Endothelial cell of umbilical vein (primary cell): Measurements from ENCODE around the gene PTPRD. TPM values are rescaled to one million over a fixed set of nuclear protein-coding genes. Genes with fewer than 3 reads are reported as not detected.

Experiments used
- BruUV-seq: library from RNA; stranded (reverse); fragments of 400-500 nt; replicated peaks from 2 replicates; lab custom pipeline; 2021; lab: Mats Ljungman, UMichigan
- CTCF ChIA-PET: fragments of 300-600, 350-600 bp; sonication (Branson Sonifier 250); formaldehyde crosslinking; loops from one replicate; lab custom pipeline; 2021; ENCODE audit warnings: antibody characterized with exemption, inconsistent platforms; lab: Charles Lee
- POLR2A ChIA-PET: fragments of 300-600, 350-600 bp; sonication (Branson Sonifier 250); formaldehyde crosslinking; loops from one replicate; lab custom pipeline; 2021; ENCODE audit warnings: antibody characterized with exemption, inconsistent platforms; lab: Charles Lee
- DNase-seq: peaks from one replicate; pipeline ENCODE4 v3.0.0-alpha.2; 2011; ENCODE audit warnings: low read depth, low spot score
- FAIRE-seq: peaks from 2 replicates; lab custom pipeline; 2011; peaks lifted over from hg19 to GRCh38; lab: Jason Lieb, UNC
- H2AFZ ChIP-seq: 2 replicates; pipeline ENCODE4 v1.6.0; 2012; ENCODE audit warnings: low read depth, low read length, control low read depth, inconsistent platforms
- H3K27ac ChIP-seq: 2 replicates; pipeline ENCODE4 v1.5.1; 2011; ENCODE audit warnings: low read depth, mild to moderate bottlenecking, control low read depth, low read length, moderate library complexity; ENCODE audit not compliant: insufficient read depth
- H3K27me3 ChIP-seq, 2 experiments: 2 replicates each; pipeline versions ENCODE4 v1.6.0 to v1.6.1; 2011; ENCODE audit warnings: low read length in 2 of 2, mixed read lengths in 1 of 2; ENCODE audit not compliant: control insufficient read depth in 2 of 2, insufficient read depth in 2 of 2
- H3K36me3 ChIP-seq, 2 experiments: 2 replicates in 1 of 2; 3 replicates in 1 of 2; pipeline ENCODE4 v1.5.1; 2011; ENCODE audit warnings: low read length in 2 of 2, mild to moderate bottlenecking in 1 of 2, moderate library complexity in 1 of 2; ENCODE audit not compliant: control insufficient read depth in 2 of 2, insufficient read depth in 2 of 2; ENCODE audit errors: extremely low read depth in 1 of 2
- H3K4me1 ChIP-seq: 3 replicates; pipeline ENCODE4 v1.5.1; 2011; ENCODE audit warnings: mild to moderate bottlenecking, low read length; ENCODE audit not compliant: control insufficient read depth, insufficient read depth; ENCODE audit errors: extremely low read depth
- H3K4me2 ChIP-seq: 2 replicates; pipeline ENCODE4 v1.6.1; 2011; ENCODE audit warnings: low read length, control low read depth, mixed read lengths; ENCODE audit not compliant: insufficient read depth
- H3K4me3 ChIP-seq, 3 experiments: fragments of 200-600 bp in 1 of 3; sonication (generic), shearing (Covaris generic) in 1 of 3; replicated peaks in 1 of 3; 2 replicates each; pipeline ENCODE4 v1.5.1; 2011 to 2016; ENCODE audit warnings: control low read depth in 3 of 3, low read length in 3 of 3, mild to moderate bottlenecking in 2 of 3, inconsistent platforms in 1 of 3, low read depth in 1 of 3, moderate library complexity in 1 of 3; ENCODE audit not compliant: insufficient read depth in 1 of 3
- H3K79me2 ChIP-seq: 2 replicates; pipeline ENCODE4 v1.6.0; 2012; ENCODE audit warnings: low read length, inconsistent platforms; ENCODE audit not compliant: control insufficient read depth, insufficient read depth
- H3K9ac ChIP-seq: replicated peaks from 2 replicates; pipeline ENCODE3; 2011; ENCODE audit warnings: low read length, control low read depth; ENCODE audit not compliant: insufficient read depth; ENCODE audit errors: extremely low read depth
- H3K9me1 ChIP-seq: replicated peaks from 3 replicates; pipeline ENCODE4 v1.6.0; 2011; ENCODE audit warnings: mild to moderate bottlenecking, low read length; ENCODE audit not compliant: control insufficient read depth, insufficient read depth; ENCODE audit errors: extremely low read depth
- H3K9me3 ChIP-seq: replicated peaks from 2 replicates; pipeline ENCODE4 v1.5.1; 2012; ENCODE audit warnings: low read length, inconsistent platforms; ENCODE audit not compliant: control insufficient read depth, insufficient read depth
- H4K20me1 ChIP-seq: replicated peaks from 2 replicates; pipeline ENCODE3; 2011; ENCODE audit warnings: mild to moderate bottlenecking, low read length; ENCODE audit not compliant: control insufficient read depth, insufficient read depth; ENCODE audit errors: extremely low read depth
- EZH2 ChIP-seq: IDR thresholded peaks from 2 replicates; pipeline ENCODE4 v1.6.1; 2012; ENCODE audit warnings: borderline replicate concordance, low read depth, mild to moderate bottlenecking, moderate library complexity, low read length, inconsistent platforms; ENCODE audit not compliant: severe bottlenecking
- FOS ChIP-seq: IDR thresholded peaks from 2 replicates; pipeline ENCODE4 v1.6.1; 2011; ENCODE audit warnings: mild to moderate bottlenecking, low read length, moderate library complexity, borderline replicate concordance; ENCODE audit not compliant: insufficient read depth
- JUN ChIP-seq: IDR thresholded peaks from 2 replicates; pipeline ENCODE4 v1.6.1; 2011; ENCODE audit warnings: borderline replicate concordance, low read depth; ENCODE audit not compliant: insufficient read length, insufficient read depth
- MYC ChIP-seq: IDR thresholded peaks from one replicate; pipeline ENCODE4 v1.6.1; 2011; ENCODE audit warnings: mild to moderate bottlenecking, low read depth, low read length
- POLR2AphosphoS5 ChIP-seq: IDR thresholded peaks from 2 replicates; pipeline ENCODE4 v1.6.1; 2012; ENCODE audit warnings: low read depth, mild to moderate bottlenecking, control low read depth, low read length, moderate library complexity; ENCODE audit not compliant: insufficient read depth
- dilution Hi-C: fragments of 300-500 bp; cut with MboI; formaldehyde crosslinking; loops from one replicate; pipeline ENCODE4 v1.15.0; 2019; ENCODE audit warnings: low sequenced_read_pairs; ENCODE audit not compliant: extremely low pct_ligation_motif_present
- intact Hi-C: fragments of 100-400 bp; cut with micrococcal nuclease; formaldehyde crosslinking; loops from one replicate; pipeline ENCODE4 v1.10.0; 2022
- polyA plus RNA-seq, 4 experiments: library from polyadenylated mRNA; depleted of rRNA in 3 of 4; stranded (reverse) in 3 of 4; unstranded in 1 of 4; fragments of >200 nt; gene quantifications; 2 replicates each; pipeline versions ENCODE4 v1.2.1 to v1.2.3, GENCODE V29; 2011 to 2012; ENCODE audit warnings: missing spikeins in 1 of 4
- total RNA-seq: library from RNA; stranded (reverse); gene quantifications from 2 replicates; pipeline ENCODE4 v1.2.3, GENCODE V29; 2021
- TF ChIP-seq, protein P1 (sequence below): IDR thresholded peaks from 2 replicates; pipeline ENCODE4 v1.6.1; 2011; ENCODE audit not compliant: insufficient read depth, insufficient read length
- TF ChIP-seq, protein P2 (sequence below), 2 donors: IDR thresholded peaks; 1 replicate in 1 of 2; 2 replicates in 1 of 2; pipeline ENCODE4 v1.5.1; 2011; ENCODE audit warnings: low read length in 2 of 2, mild to moderate bottlenecking in 2 of 2, moderate library complexity in 2 of 2, control low read depth in 1 of 2, inconsistent platforms in 1 of 2, low read depth in 1 of 2; ENCODE audit not compliant: insufficient read depth in 1 of 2; ENCODE audit errors: extremely low read depth in 1 of 2

The PTPRD gene
- total and polyA plus RNA-seq, 2 donors (not counting 3 experiments of a cell fraction or from before 2014, with no cell fraction given): 5.5 to 5.7 TPM

DNA sequence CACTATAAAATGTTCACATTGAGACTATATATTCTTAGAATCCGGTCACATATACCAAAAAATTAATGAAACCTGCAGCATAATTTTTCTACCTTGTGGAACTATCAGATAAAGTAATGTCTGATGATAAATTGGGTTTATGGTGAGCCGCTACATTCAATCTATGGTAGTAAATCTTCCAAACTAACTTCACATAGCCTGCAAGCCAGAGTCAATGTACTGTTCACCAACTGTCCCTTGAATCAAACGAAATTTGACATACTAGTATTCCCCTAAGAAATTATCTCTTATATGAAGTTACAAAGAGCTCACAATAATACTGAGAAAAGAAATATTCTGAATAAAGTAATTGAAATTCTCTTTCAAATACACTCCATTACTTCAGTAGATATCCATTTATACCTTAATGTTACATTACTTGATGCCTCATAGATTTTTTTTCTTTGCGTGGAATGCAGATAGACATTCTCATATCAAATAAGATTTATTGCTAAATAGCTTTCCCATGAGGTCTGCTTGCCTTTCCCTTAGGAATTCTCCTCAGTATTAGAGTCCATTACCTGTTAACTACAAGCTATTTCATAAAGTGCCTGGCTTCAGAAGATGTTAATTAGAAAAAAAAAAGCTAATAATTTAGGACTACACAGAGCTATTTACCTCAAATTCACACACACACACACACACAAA is 169.5 kb downstream of the PTPRD start:
- FAIRE-seq: no peak
- no peaks in the 10 kb centered on the region for H3K36me3 ChIP-seq
- no peaks in the 10 kb centered on the region for H3K9me3 ChIP-seq
- no peaks in the 10 kb centered on the region for H3K27me3 ChIP-seq
- no peak for TF ChIP-seq FOS
- TF ChIP-seq EZH2: no peak
- TF ChIP-seq, protein P1, sequence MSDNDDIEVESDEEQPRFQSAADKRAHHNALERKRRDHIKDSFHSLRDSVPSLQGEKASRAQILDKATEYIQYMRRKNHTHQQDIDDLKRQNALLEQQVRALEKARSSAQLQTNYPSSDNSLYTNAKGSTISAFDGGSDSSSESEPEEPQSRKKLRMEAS: no peak
- no peak for TF ChIP-seq JUN
- TF ChIP-seq MYC: no peak
- no peak overlapping the region for H3K9ac ChIP-seq
- ChIA-PET POLR2A (no interaction called here), CTCF (no interaction called here)
- no peak overlapping the region for H3K4me3 ChIP-seq
- H3K27ac ChIP-seq: no peak overlapping the region
- H3K4me1 ChIP-seq: no peaks in the 10 kb centered on the region
- dilution Hi-C loops: no loop called here
- intact Hi-C loops: no loop called here
- H3K9me1 ChIP-seq: no peaks in the 10 kb centered on the region
- no TSS peak for BruUV-seq
- H4K20me1 ChIP-seq: no peaks in the 10 kb centered on the region
- H3K79me2 ChIP-seq: no peaks in the 10 kb centered on the region
- no peak overlapping the region for H3K4me2 ChIP-seq
- no peak for DNase-seq
- H2AFZ ChIP-seq: no peak overlapping the region

DNA sequence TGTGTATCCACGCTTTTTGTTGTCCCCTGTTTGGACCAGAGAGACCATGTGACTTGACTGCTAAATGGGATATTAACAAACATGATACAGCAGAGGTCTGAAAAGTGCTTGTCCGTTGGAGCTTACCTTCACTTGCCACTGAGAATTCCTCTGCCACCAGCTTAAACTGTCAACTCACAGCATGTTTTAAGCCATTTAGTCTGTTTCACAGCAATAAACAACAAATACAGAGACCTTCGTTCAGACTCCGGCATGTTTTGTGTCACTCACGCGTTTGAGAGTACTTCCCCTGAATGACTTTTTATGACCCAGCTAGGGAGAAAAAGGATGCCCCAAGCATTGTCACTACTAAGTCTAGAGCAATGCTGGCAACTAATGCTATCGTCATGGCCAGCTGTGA is 173.8 kb downstream of the PTPRD start:
- BruUV-seq: no TSS peak
- Histone ChIP-seq H3K4me2 (no peak overlapping the region), H3K36me3 (no peaks in the 10 kb centered on the region), H3K27ac (no peak overlapping the region), H3K9ac (no peak overlapping the region), H3K4me3 (no peak overlapping the region), H3K9me3 (no peaks in the 10 kb centered on the region), H3K27me3 (no peaks in the 10 kb centered on the region), H4K20me1 (no peaks in the 10 kb centered on the region), H3K79me2 (no peaks in the 10 kb centered on the region), H3K4me1 (no peaks in the 10 kb centered on the region), H2AFZ (no peak overlapping the region), H3K9me1 (no peaks in the 10 kb centered on the region)
- intact Hi-C loops (no loop called here), dilution Hi-C loops (no loop called here)
- ChIA-PET CTCF (no interaction called here), POLR2A (no interaction called here)
- FAIRE-seq (no peak), DNase-seq (no peak)
- TF ChIP-seq, protein P2, sequence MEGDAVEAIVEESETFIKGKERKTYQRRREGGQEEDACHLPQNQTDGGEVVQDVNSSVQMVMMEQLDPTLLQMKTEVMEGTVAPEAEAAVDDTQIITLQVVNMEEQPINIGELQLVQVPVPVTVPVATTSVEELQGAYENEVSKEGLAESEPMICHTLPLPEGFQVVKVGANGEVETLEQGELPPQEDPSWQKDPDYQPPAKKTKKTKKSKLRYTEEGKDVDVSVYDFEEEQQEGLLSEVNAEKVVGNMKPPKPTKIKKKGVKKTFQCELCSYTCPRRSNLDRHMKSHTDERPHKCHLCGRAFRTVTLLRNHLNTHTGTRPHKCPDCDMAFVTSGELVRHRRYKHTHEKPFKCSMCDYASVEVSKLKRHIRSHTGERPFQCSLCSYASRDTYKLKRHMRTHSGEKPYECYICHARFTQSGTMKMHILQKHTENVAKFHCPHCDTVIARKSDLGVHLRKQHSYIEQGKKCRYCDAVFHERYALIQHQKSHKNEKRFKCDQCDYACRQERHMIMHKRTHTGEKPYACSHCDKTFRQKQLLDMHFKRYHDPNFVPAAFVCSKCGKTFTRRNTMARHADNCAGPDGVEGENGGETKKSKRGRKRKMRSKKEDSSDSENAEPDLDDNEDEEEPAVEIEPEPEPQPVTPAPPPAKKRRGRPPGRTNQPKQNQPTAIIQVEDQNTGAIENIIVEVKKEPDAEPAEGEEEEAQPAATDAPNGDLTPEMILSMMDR (IDR thresholded peaks at IDR 0.05; ENCODE audit: extremely low read depth in 1 of 2, insufficient read depth in 1 of 2, low read depth in 1 of 2, low read length in 2 of 2): no peak
- TF ChIP-seq MYC: no peak
- no peak for TF ChIP-seq EZH2
- TF ChIP-seq JUN: no peak
- no peak for TF ChIP-seq POLR2AphosphoS5
